Lower leg skin (tissue), 4 donors: Measurements from ENCODE around the gene TRMT61B. TPM values are rescaled to one million over a fixed set of nuclear protein-coding genes. Genes with fewer than 3 reads are reported as not detected.
A peak's percentile ranks its signal among the peaks of the same experiment; 100 is the strongest.

Experiments
- DNase-seq, 2 donors: peaks; one replicate each; pipeline ENCODE4 v3.0.0-alpha.2; 2019; ENCODE audit warnings: low spot score in 2 of 2
- H3K4me3 ChIP-seq: fragments of 200-600 bp; sonication (generic); 2 replicates; pipeline ENCODE4 v1.5.1; 2017; ENCODE audit warnings: mild to moderate bottlenecking, low read depth; ENCODE audit not compliant: poor library complexity, severe bottlenecking
- CTCF ChIP-seq, 3 donors: fragments of 450-650 bp; IDR thresholded peaks; one replicate each; pipeline ENCODE4 v1.5.1; 2016; ENCODE audit warnings: antibody characterized with exemption in 3 of 3, mild to moderate bottlenecking in 3 of 3, moderate library complexity in 2 of 3
- POLR2A ChIP-seq, 2 donors: fragments of 450-650 bp; IDR thresholded peaks; one replicate each; pipeline ENCODE4 v1.6.1; 2016 to 2017; ENCODE audit warnings: antibody characterized with exemption in 2 of 2, mild to moderate bottlenecking in 1 of 2, moderate library complexity in 1 of 2
- WGBS, 2 donors: methylation state at CpG; one replicate each; pipeline ENCODE4 v1.1.5; 2018; 5-methylcytosine and 5-hydroxymethylcytosine counted together
- intact Hi-C: fragments of 100-400 bp; cut with DNase I; formaldehyde crosslinking; loops from one replicate; pipeline ENCODE4 v1.15.0; 2023; ENCODE audit warnings: low total_unique reads
- total RNA-seq, 4 donors: library from RNA; depleted of rRNA; stranded (reverse); fragments of >200 nt; gene quantifications; one replicate each; pipeline ENCODE4 v1.1.0, GENCODE V29; 2016

Gene TRMT61B
- total RNA-seq, 4 donors from 2014 or later: 7.9 to 19.9 (median 10.2) TPM

- TF ChIP-seq CTCF (IDR thresholded peaks at IDR 0.05): no peak
- no peak for TF ChIP-seq POLR2A (IDR thresholded peaks at IDR 0.05)
- DNase-seq: no peak
- no peak overlapping the region for H3K4me3 ChIP-seq
- intact Hi-C loops: no loop called here
Measured at GRCh38 chr2:28824870-28825269, 45.2 kb downstream of the TRMT61B start.

- intact Hi-C loops: no loop called here
- WGBS, 2 donors: 92 to 99% methylated on average over 2 of the region's 2 CpGs
- no peak for DNase-seq
- H3K4me3 ChIP-seq: no peak overlapping the region
- TF ChIP-seq POLR2A (IDR thresholded peaks at IDR 0.05) (no peak), CTCF (IDR thresholded peaks at IDR 0.05) (no peak)
Measured at GRCh38 chr2:28824207-28824606, 45.9 kb downstream of the TRMT61B start.

GRCh38 chr2:28822036-28822435 is 48.1 kb downstream of the TRMT61B start:
- H3K4me3 ChIP-seq: no peak overlapping the region
- TF ChIP-seq POLR2A (IDR thresholded peaks at IDR 0.05): no peak
- no peak for TF ChIP-seq CTCF (IDR thresholded peaks at IDR 0.05)
- intact Hi-C loops: no loop called here
- DNase-seq: no peak

GRCh38 chr2:28821295-28821958 is 48.7 kb downstream of the TRMT61B start:
- no peak for TF ChIP-seq CTCF (IDR thresholded peaks at IDR 0.05)
- no peak for TF ChIP-seq POLR2A (IDR thresholded peaks at IDR 0.05)
- intact Hi-C loops: no loop called here
- 1 to 5% methylated on average over 8 of the region's 8 CpGs for WGBS, 2 donors
- H3K4me3 ChIP-seq: no peak overlapping the region
- peak in 1 of 2 donors; percentile 47 for DNase-seq

- no peak overlapping the region for H3K4me3 ChIP-seq
- no peak for DNase-seq
- TF ChIP-seq POLR2A (IDR thresholded peaks at IDR 0.05) (no peak), CTCF (IDR thresholded peaks at IDR 0.05) (no peak)
- WGBS, 2 donors: 86 to 93% methylated on average over 3 of the region's 3 CpGs
- intact Hi-C loops: no loop called here
Measured at GRCh38 chr2:28818053-28818452, 52.1 kb downstream of the TRMT61B start.
